Hematopoietic multipotent progenitor cell (in vitro differentiated cells): ENCODE results near the gene TRIM14. TPM values are rescaled to one million over a fixed set of nuclear protein-coding genes. Genes with fewer than 3 reads are reported as not detected.
"Not testable (repeated sequence)": the region's sequence is repeated elsewhere in the genome, so short reads cannot be mapped to it uniquely, and the experiment has no call there.

Experiments
- DNase-seq, 3 donors: peaks; one replicate each; pipeline ENCODE4 v3.0.0-alpha.2; 2011 to 2015; ENCODE audit warnings: low read depth in 2 of 3, low spot score in 2 of 3
- total RNA-seq: library from RNA; depleted of rRNA; stranded (reverse); fragments of >200 nt; gene quantifications from one replicate; pipeline ENCODE4 v1.2.3, GENCODE V29; 2012

TRIM14 gene
- total RNA-seq, 1 donor: 33.4 TPM

DNA sequence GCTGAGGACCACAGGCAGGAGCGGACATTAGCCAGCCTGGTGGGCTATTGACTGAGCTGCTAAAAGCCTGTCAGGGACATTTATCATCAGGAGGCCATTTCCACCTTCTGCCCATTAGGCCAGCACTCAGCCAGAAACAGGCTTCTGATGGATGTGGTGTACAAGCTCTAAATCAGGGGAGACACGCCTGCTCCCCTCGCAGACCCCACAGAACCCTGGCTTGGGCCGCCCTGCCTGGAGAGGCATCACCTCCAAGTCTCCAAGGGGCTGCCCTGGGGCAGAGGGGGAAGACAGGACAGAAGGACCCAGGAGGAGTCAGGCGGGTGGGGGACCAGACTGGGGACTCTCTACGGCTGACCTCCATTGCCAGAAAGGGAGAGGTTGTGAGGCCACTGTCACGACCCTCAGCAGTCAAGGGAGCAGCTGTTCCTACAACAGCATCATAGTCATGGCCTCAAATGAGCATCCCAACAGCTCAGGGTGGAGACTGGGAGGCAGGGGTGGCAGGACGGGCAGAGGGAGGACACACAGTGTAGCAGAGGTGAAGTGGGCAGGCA lies 24.0 kb upstream of the TRIM14 start:
- no peak for DNase-seq

DNA sequence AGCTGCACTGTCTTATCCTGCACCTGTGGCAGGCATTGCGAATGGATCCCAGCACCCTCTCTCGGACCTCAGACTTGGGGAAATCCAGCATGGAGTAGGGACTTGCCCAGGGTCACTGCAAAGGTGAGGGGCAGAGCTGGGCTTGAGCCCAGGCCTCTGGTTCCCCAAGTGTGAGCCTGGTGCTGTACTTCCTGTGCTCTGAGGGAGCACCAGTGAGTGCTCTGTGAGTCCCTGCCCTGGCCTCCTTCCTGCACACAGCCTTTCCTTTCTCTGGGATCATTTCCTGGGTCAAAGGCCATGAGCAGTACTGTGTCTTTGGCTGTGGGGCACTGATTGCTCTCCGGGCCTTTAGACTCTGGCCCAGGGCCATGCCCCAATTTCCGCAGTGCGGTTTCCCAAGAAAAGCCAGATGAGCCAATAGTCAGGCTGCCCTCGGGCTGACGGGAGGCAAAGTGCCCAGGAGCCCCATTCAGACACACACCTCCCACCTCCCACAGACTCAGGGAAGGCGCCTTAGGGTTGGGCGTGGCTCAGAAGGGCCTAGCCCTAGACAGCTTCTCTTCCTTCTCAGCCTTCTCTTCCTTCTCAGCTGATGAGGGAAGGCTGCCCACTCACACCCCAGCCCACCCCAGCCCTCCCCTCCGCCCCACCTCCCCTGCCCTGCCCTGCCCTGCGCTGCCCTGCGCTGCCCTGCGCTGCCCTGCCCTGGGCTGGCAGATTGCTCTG lies 23.3 kb upstream of the TRIM14 start:
- DNase-seq: no peak

DNA sequence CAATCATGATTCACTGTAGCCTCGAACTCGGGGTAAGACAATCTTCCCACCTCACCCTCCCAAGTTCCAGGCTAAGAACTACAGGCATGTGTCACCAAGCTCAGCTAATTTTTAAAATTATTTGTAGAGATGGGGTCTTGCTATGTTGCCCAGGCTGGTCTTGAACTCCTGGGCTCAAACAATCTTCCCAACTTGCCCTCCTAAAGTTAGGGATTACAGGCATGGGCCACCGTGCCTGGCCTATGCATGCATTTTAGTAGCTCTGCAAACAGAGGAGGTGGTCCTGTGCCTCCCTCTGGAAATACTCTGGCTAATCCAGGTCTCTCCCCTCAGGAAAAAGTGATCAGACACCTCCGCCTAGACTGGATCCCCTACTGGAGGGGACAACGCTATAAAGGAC lies 21.5 kb upstream of the TRIM14 start:
- no peak for DNase-seq

DNA sequence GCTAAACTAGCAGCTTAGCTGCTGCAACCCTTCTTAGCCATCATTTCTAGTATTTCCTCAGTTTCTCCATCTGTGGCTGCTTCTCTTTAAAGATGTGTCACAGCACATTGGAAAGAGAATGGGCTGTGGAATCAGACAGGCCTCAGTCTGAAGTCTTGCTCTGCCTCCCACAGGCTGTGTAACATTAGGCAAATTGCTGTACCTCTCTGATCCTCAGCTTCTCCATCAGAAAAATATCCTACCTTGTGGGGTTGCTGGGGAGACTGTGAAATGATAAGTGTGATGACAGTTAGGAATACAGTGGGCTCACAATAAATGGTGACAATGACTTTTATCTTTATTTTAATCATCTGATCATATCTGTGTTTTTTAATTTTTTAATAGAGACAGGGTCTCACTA lies 17.5 kb upstream of the TRIM14 start:
- DNase-seq: no peak

DNA sequence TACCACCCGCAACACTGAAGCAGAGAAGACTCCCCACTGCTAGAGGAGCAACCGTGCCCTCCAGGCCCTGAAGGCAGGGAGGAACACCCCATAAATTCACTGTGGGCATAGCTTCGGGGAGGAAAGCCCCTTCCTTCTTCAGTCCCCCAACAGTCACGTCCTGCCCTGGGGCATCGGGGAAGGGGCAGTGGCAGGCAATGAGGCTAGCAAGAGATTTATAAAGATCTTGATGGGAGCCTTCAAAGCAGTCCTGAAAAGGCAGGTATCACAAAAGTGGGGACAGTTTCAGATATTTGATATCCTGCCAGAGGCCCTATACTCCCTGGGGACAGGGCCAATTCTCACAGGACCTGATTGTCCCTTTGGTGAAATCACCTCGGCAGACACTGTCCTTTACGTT lies 16.9 kb upstream of the TRIM14 start:
- no peak for DNase-seq

DNA sequence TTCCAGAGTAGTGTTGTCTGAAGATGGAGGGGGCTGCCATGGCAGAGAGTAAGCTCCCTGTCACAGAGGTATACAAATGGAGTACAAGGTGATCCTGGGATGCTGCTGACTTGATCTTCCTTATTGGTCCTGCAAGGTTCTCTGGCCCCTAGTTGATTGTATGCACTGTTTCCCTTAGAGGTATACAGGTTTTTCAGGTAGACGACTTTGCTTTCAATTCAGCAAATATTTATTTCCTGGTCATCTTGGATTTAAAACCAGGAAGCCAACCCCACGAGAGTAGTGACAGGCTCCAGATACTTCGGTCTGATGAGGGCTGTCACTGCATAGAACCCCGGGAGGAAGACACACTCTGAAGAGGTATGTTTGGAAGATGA lies 16.5 kb upstream of the TRIM14 start:
- DNase-seq: no peak

DNA sequence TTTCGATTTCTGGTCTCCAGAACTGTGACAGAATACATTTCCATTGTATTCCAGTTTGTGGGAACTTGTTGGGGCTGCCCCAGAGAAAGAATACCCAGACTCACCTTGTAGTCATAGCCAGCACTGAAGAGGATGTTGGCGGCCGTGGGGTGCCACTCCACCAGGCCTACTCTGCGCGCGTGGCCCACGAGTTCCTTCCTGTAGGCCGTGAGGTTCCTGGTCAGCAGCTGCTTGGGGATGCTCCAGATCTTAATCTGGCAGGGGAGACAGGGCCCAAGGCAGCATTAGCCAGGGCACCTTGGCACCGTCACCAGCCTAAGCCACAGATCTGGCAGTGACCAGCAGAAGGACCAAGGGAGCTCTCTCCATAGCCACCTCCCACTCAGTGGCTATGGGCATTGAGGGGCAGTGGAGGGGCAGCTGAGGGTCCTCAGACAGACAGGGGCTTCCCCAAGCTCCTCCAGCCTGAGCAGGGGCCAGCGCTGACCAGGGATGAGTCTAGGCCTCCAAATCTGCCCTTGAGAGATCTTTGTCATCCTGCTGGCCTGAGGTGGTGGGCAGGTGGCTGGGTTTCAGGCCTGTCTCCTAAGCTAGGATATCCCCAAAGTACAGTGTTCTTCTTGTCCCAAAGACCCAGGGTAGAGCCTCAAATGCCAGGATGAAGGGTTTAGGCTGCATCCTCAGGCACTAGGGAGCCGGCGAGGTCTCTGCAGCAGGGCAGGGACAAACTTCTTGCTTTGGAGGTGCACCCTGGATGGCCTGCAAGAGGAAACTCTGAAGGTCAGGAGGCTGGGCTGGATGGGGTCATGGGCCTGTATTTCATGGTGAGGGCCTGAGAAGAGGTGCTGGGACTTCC lies 15.9 kb upstream of the TRIM14 start:
- no peak for DNase-seq

DNA sequence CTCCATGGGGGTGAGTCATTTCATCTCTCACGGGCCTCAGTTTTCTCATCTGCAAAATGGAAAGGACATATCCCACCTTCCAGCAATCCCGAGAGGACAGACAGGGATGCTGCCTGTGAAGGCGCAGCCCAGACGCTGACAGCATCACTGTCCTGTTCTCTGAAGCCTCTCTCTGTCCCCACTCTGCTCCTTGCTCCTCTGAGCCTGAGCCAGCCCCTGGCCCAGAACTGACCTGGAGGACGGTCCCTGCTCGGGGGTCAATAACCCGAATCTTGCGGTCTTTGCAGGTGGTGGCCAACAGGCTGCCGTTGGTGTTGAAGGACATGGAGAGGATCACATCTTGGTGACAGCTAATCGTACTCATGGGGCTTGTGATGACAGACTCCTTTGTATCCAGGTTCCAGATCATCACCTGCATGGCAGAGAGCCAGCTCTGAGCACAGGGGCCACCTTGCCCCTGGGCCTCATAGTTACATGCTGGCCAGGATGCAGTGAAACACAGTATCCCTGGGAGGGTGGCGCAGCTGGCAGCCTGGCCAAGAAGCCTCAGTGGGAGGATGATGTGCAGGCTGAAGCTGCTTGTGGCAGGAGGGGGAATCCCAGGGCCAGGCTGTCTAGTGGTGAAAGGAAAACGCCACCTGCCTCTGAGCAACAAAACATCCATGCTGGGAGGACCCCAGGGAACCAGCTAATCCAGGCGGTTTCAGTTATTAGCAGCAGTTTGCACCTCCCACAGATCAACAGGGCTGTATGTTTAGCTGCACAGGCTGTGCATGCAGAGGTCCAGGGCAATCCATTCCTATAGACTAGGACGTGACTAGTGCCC lies 14.0 kb upstream of the TRIM14 start:
- DNase-seq: no peak

DNA sequence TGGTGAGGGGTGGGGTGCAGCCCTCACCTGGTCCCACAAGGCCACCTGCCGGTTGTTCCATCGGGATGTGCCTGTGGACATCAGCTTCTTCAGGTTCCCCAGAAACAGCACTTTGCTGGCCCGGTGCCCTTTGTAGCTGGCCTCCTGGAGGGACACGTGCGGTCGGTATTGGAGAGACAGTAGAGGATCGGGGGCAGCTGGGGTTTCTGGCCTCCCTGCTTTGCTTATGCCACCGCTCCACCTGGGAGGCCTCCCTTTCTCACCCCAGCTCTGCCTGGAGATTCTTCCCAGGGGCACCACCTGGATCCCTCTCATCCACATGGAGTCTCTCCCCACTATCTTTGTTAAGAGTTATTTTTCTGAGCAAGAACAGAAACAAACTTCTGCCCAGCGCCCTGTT lies 13.1 kb upstream of the TRIM14 start:
- DNase-seq: no peak

DNA sequence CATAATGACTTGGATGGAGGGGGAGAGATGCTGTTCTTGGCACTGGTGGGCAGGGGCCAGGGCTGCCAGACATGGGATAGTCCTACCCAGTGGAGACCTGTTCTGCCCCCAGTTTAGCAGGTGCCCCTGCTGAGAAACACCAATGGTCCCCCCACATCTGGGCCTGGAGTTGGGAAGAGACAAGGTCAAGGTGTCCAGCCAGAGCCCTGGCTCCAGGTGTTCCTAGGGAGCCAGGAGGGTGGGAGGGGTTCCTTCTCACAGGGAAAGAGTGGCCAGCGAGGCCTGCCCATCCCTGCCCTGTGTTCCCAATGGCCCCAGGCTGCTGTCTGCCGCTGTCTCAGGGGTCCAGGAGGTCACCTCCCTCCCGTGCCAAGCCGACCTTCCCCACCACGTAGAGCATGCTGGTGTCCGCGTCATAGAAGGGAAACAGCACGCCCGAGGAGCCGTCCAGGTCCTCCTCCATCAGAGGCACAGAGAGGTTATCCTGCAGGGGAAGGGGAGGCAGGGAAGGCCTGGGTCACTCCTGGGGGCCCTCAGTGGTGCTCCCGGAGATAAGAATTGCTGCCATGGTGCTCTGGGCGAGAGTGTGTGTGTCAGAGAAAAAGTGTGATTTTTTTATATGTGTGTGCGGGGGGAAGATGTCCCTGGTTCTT lies 11.7 kb upstream of the TRIM14 start:
- no peak for DNase-seq

DNA sequence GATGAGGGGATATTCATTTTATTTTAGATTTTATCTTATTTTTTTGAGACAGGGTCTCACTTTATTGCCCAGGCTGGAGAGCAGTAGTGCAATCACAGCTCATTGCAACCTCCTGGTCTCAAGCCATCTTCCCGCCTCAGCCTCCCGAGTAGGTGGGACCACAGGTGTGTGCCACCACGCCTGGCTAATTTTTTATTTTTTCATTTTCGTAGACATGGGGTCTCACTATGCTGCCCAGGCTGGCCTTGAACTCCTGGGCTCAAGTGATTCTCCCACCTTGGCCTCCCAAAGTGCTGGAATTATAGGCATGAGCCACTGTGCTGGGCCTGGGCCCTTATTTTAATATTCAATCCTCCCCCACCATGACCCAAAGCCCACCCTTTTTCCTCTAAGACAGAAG lies 11.0 kb upstream of the TRIM14 start:
- DNase-seq: not testable (repeated sequence)

DNA sequence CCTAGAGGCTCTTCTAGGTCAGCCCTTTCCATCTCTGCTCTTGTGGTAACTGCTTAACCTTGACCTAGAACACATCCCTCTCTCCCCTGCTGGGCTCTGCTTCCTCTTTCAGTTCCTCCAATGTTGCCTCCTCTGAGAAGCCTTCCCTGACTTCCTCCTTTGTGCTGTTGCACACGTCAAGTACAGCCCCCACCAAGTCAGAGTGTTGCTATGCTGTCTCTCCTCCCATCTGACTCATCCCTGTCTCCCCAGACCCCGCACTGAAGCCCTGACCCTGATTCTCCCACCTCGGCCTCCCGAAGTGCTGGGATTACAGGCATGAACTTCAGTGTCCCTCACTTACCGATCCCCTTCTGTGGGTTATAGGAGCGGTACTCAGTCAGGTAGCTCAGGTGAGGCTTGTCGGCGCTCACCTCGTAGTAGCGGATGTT lies 10.4 kb upstream of the TRIM14 start:
- DNase-seq: peak in 1 of 3 donors; percentile 39

DNA sequence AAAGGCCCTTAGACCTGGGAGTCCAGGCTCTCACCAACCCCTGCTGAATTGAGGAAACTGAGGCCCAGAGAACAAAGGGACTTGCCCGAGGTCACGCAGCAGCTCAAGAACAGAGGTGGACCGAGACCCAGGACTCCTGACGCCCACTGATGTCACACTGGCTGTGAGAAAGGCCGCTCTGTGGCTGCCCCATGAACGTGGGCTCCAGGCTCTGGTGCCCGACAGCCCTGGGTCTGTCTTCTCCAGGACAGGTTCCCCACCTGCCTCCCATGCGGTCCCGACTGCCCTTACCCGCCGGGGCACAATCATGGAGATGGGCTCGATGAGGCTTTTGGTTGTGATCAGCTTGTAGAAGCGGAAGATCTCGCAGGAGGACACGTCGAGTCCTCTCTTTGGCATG lies 9.3 kb upstream of the TRIM14 start:
- no peak for DNase-seq

DNA sequence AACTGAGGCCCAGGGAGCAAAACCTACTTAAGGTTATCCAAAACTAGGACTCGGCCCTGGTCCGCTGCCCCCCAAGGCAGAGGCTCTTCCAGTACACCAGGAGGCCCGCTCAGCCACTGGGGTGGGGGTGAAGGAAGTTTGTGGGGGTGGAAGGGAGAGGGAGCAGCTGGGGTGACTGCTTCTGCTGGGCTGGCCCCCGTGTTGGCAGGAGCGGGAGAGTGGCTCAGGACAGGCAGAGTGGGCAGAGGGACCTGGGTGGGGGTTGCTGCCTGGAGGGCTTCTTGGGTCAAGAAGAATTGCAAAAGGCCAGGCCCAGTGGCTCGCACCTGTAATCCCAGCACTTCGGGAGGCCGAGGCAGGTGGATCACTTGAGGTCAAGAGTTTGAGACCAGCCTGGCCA lies 8.2 kb upstream of the TRIM14 start:
- DNase-seq: no peak

DNA sequence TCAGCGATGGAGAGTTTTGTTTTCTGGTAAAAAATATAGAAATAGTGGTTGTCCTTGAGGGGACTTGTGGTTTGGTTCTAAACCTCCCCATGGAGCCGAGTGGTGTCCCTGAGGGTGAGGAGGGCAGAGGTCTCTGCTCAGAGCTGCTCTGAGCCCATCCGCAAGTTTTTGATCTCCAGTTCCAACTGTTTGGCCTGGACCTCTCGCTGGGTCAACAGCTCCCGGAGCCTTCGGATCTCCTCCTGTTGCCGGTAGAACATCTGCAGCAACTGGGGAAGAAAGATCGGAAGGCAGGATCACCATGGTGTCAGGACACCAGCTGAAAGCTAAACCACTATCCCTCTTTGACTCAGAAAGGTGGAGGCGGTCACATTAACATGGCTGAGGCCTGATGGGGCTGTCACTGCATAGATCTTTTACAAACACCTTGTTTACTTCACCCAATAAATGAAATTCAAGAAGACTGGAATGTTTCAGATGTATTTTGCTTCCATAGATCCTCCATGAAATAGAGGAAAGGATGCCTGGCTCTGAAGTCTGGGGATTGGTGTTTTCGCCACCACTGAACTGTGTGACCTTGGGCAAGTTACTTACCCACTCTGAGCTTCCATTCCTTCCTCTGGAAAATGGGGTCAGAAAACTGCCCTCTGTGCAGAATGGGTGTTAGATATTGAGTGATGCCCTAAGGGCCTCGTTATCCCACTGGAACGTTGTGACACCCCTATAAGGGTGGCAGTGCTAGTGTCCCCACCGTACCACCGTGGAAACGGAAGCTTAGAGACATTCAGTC lies 5.8 kb upstream of the TRIM14 start:
- no peak for DNase-seq

DNA sequence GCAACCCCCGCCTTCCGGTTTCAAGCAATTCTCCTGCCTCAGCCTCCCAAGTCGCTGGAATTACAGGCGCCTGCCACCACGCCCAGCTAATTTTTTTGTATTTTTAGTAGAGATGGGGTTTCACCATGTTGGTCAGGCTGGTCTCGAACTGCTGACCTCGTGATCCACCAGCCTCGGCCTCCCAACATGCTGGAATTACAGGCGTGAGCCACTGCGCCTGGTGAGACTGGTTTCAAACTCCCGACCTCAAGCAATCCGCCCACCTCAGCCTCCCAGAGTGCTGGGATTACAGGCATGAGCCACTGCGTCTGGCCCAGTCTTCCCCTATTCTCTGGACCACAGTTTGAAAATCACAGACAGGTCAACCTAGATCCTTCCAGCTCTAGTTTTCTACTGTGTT lies 5.1 kb upstream of the TRIM14 start:
- not testable (repeated sequence) for DNase-seq

DNA sequence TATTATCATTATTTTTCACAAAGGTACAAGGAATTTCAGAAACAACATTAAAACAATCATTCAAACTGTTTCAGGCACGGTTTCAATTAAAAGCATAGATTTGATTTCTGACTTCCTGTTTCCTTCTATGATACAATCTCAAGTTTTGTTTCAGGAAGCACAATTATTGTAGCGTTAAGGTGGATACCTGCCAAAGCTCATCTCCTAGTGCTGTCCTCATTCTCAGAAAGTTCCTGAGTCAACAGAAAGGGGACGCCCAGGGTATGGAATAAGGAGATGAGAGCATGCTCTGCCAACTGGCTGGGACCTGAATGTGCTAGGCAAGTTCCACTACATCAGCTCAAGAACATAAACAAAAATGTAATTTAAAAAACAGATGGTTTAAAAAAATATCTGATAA lies 2.0 kb upstream of the TRIM14 start:
- DNase-seq: peak in 1 of 3 donors; percentile 5

DNA sequence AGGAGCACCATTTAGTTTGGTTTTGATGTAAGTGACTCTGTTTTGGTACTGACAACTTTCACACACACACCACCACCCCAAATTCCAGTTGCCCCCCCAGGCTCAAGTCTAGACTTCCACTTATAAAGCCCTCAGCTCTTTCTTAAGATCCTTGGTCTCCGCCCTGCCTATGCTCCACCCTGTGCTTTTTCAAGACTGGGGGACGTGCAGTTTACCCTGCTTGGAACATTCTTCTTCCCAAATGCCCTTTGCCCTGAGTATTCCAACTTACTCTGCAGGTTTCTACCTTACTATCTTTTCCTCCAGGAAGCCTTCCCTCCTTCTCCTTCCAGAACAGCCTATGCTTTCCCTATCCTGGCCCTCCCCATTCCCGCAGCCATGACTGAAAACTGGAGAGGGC lies 1.5 kb upstream of the TRIM14 start:
- DNase-seq: no peak

DNA sequence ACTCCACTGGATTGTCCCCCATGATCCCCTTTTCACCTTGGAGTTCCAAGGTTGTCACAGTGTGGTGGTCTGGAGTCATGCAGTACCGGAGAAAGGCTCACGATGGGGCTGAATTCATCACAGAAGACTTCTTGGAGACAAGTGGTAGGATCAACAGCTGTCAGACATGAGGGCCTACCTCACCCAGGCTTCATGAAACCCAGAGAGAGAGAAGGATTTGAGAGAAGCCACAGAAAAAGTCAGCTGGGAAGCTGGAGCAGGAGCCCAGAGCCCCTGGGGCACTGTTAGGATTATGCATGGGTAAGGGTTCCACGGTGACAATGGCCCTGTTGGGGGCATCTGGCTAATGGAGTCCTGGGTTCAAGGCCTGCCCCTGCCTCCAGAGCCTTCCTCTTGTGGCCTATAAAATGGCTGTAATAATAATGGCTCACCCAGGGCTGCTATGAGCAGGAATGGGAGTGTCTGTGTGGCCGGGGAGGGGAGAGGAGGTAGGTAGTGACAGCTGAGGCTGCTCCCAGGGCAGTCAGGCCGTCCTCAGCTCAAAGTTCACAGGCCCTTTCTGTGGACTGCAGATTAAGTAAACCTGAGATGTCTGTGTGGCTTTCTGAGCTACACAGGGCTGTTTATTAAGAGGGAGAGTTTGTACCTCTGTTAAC lies 910 bp downstream of the TRIM14 start:
- DNase-seq: peak in 2 of 3 donors; percentile 55 to 68
